NCI-H2227 (cell line): ENCODE measurements around the gene NLGN1.

Experiments
- DNase-seq: peaks from one replicate; lab custom pipeline; 2025; ENCODE audit not compliant: unreplicated experiment; lab: John Stamatoyannopoulos, UW

The NLGN1 gene

DNA sequence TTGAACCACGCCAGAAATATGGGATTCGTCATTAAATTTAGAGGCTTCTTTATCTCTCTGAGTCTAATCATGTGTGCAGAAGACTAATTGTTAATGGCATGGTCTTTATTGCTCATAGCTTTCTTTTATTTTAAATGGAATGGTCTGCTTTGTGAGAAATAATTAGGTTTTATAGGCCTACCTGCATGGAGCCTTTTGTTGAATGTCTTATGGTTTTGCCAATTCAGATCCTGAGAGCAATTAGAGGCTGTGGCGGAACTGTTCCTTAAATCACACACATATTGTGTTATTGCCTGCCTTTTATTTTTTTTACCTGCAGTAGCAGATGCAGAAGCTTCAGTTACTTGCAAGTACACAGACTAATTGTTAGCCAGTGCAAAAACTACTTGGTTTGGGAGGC, 306.2 kb downstream of the NLGN1 start:
- peak; percentile 9 for DNase-seq

- DNase-seq = no peak
These were observed 309.1 kb downstream of the NLGN1 start for GRCh38 chr3:173706630-173707029.

- no peak for DNase-seq
These were observed 310.6 kb downstream of the NLGN1 start for GRCh38 chr3:173708191-173708590.

GRCh38 chr3:173709026-173709425, 311.5 kb downstream of the NLGN1 start:
- DNase-seq = no peak

GRCh38 chr3:173711619-173712018, 314.1 kb downstream of the NLGN1 start:
- DNase-seq = peak; percentile 9

DNA sequence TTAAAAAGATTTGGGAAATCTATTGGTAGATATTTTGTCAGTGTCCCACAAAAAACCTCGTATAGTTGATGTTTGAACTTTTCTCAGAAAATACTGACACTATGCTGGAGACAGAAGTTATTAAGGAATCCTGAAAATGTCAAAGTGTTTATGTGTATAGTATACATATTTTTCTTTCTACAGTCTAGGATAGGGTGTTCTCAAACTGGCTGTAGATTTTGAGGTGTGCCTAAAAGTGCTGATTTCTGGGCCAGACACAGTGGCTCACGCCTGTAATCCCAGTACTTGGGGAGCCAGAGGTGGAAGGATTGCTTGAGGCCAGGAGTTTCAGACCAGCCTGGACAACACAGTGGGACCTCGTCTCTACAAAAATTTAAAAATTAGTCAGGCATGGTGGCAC, 322.0 kb downstream of the NLGN1 start:
- DNase-seq = no peak

GRCh38 chr3:173725507-173725906, 328.0 kb downstream of the NLGN1 start:
- no peak for DNase-seq

DNA sequence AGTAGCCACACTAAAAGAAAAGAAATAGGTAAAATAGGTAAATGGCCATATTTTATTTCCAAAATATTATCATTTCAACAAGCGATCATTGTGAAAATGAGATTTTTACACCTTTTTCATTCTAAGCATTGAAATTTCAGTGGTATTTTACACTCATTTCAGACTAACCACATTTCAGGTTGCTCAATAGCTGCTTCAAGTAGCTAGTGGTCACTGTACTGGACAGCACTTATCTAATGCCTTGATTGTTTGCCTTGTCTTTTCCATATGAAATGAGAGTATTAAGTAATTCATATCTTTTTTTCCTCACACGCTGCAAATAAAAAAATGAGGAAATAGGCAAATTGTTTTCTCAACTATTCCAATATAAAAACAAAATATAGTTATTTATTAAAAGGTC, 332.8 kb downstream of the NLGN1 start:
- DNase-seq = no peak

GRCh38 chr3:173732237-173732636, 334.7 kb downstream of the NLGN1 start:
- DNase-seq = peak; percentile 55

DNA sequence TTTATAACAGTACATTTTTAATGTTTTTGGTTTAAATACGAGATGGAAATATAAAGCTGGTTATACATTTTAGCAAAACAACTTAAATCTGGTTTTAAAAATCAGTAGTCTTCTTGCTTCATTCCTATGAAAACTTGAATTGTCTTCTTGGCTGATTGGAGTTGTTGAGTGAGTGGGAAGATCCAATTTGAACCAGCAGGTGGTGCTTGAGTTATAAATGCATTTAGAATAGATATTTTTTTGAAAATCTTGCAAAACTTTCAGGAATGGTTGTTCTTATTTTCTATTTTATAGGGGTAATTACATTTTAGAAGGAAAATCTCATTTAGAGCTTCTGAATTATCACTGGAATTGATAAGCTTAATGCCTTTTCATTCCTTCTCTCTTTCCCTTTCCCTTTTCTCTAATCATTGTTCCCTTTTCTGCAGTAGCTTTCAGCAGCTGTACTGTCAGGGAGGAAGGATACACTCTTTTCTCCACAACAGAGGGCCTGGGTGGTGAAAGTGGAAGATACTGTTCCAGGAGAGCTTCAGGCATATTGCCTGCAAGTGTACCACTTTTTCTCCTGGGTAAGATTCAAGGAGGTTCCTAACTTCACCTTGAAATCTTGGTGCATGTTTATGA, 335.6 kb downstream of the NLGN1 start:
- peak; percentile 42 for DNase-seq

DNA sequence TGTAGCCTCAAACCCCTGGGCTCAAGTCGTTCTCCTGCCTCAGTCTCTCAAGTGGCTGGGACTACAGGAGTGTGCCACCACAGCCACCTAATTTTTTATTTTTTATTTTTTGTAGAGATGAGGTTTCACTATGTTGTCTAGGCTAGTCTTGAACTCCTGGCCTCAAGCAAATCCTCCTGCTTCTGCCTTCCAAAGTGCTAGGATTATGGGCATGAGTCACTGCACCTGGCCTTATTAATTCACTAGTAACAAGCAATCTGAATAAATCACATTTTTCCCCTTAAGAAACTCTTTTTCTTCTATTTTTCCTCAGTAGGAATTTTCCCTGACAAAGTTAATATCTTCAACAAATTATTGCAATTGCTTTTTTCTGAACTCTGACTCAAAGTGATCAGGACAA, 336.9 kb downstream of the NLGN1 start:
- DNase-seq = no peak

DNA sequence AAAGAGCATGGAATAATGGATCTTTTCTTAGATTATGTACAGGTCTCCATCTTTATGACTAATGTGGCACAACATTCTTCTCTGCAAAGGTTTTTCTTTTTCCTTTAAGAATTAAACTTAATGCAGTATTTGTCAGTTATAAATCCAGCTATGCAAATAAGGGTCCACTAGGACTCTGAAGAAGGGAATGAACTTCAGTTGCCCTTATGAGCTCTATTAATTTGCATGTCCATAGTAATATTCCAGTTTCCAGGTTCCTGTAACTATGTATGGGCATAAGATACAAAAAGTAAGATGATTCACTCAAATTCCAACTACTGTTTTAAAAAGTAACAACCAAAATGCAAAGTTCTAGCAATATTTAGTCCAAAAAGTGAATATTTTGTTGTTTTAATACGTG, 337.4 kb downstream of the NLGN1 start:
- no peak for DNase-seq

DNA sequence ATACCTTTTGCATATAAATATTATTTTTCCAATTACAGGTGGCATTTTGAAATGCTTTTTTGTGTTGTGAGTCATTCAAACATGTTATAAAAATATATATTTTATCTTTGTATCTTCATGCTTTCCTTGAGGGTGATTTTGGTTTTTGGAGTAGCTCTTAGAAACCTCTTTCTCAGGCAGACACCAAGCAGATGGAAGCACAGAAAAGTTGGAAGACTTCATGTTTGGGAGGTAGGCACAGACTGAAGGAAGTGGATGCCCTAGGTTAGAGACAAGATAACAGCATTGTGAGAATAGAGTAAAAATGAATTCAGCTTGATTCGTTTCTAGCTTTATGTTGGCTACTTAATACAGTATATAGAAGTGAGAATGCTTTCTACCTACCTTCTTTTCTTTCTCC, 338.3 kb downstream of the NLGN1 start:
- DNase-seq = no peak

- no peak for DNase-seq
These were observed 339.7 kb downstream of the NLGN1 start for GRCh38 chr3:173737167-173737808.

- no peak for DNase-seq
These were observed 342.2 kb downstream of the NLGN1 start for GRCh38 chr3:173739726-173740125.

DNA sequence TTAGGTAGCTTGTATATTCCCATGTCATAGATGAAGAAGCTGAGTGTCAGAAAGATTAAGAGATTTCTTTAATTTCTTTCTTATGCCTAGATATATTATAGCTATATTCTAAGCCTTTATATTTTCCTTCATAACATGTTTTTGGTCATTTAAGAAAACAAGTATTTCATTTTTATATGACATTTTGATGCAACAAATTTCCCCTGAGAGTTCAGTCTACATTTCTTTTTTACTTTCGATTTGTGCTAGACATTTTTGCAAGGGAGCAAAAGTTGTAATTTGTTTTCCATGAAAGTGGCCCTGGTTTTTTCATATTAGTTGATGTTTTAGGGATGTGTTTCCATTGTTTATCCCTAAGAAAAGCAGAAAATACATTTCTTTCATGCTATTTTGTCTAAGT, 344.9 kb downstream of the NLGN1 start:
- no peak for DNase-seq

DNA sequence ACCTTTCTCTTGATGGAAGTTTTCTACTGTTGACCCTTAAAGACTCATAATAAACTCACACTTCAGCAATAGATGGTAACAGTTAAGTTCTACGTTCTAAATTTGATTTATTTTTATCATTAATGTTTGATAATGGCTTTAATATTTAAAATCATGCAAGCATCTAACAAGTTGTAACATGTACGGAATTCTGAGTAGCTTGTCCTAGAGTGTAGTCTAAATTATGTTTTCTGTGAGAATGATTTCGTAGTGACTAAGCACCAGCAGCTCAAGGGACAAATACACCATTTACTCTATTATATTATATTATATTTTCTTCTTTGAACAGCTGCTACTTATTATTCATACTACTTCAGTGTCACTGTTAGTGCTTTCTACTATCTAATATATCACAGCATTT, 345.6 kb downstream of the NLGN1 start:
- DNase-seq = no peak

GRCh38 chr3:173743516-173743915, 346.0 kb downstream of the NLGN1 start:
- no peak for DNase-seq

DNA sequence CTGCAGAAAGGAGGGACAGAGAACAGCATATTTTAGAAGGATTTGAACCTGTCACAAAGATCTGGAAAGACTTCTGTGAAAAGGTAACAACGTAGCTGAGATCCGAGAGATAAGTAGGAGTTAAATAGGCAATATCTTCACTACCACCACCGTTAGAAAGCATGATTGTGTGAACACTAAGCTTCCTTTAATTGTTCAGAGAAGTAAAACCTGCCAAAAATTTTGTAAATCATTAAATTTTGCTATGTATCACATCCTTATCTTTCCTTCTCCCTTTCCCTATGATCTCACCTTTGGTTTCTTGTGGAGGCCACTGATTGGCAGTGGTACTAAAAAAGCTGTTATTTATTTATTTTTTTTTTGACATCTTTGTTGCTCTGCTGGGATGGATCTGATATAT, 346.9 kb downstream of the NLGN1 start:
- DNase-seq = no peak

GRCh38 chr3:173744895-173745294, 347.4 kb downstream of the NLGN1 start:
- no peak for DNase-seq

DNA sequence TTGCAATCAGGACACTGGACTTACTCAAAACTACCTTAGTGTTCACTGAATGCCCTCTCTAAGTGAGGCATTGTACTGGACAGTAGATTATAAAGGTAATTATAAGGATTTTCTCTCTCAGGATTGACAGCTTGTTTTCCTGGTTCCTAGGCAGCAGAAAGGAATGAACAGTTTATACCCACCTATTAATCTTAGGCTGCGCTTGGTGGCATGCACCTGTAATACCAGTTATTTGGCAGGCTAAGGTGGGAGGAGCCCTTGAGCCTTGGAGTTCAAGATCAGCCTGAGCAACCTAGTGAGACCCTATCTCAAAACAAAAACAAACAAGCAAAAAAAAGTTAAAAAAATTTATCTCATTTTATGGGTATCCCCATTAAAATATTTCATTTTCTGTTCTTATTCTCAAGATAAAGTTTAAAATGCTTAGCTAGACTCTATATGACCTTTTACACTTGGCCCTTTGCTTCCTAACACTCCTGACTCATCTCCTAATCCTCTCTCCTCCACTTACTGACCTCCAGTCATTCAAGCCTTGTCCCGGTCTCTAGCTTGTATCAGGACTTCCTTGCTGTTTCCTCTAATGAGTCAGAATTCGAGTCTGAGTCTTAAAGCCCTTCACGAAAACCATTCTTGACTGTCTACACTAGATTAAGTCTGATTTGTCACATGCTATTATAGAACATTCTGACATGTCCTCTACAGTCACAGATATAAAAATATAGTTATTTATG, 348.6 kb downstream of the NLGN1 start:
- DNase-seq = peak; percentile 20

DNA sequence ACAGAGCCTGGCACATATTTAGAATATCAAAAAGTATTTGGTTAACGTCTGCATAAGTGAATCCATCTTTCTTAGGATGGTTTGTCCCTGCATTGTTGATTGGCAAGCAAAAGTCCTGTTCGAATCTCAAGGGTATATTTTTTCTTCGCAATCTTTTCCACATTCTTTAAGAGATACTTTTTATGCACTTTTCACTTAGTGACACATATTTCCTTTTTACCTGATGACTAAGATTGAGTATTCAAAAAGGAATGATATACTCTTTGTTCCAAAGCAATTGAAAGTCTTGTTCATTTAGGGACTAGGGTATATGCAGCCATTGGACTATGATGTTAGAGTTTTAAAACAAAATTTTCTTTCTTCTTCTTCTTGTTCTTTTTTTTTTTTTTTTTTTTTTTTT, 349.9 kb downstream of the NLGN1 start:
- DNase-seq = no peak
